Measurements from ENCODE around the gene ZSCAN21. TPM values are rescaled to one million over a fixed set of nuclear protein-coding genes. Genes with fewer than 3 reads are reported as not detected.

ZSCAN21 gene
- total RNA-seq, 2 donors from 2014 or later, result 9.2 to 10.7 TPM

Small RNAs within 50 kb of the gene (microRNA-seq; reads per million reads assigned to microRNA genes)
- 655 to 687 reads per million in 2 donors for gene MIR106B (ENCODE audit: borderline microRNAs expressed in 2 of 2)
- 351 to 540 reads per million in 2 donors for gene MIR25 (ENCODE audit: borderline microRNAs expressed in 2 of 2)
- 2,097 to 2,214 reads per million in 2 donors for gene MIR93 (ENCODE audit: borderline microRNAs expressed in 2 of 2)

Other genes with a start within 250 kb of the ZSCAN21 start
- under 1 TPM in 1 of 2 donors, not detected in 1; 0.14 TPM for gene CYP3A43, start 221.8 kb upstream of the ZSCAN21 start, total RNA-seq
- gene OR2AE1, start 172.7 kb upstream of the ZSCAN21 start, total RNA-seq, result under 1 TPM in 1 of 2 donors, not detected in 1; 0.51 TPM
- gene TRIM4, start 130.2 kb upstream of the ZSCAN21 start, total RNA-seq, result 10 to 100 TPM; 14.7 to 22.9 TPM
- gene GJC3, start 120.2 kb upstream of the ZSCAN21 start, total RNA-seq, result not detected
- 1 to 10 TPM in 1 of 2 donors, under 1 TPM in 1; 0.33 to 1.2 TPM for gene AZGP1, start 73.7 kb upstream of the ZSCAN21 start, total RNA-seq
- 10 to 100 TPM; 47.4 to 53.1 TPM for gene ZKSCAN1, start 34.2 kb upstream of the ZSCAN21 start, total RNA-seq
- 10 to 100 TPM; 17.0 to 18.0 TPM for gene ZNF3, start 31.9 kb downstream of the ZSCAN21 start, total RNA-seq
- 10 to 100 TPM; 78.4 to 80.0 TPM for gene COPS6, start 39.2 kb downstream of the ZSCAN21 start, total RNA-seq
- 10 to 100 TPM; 21.6 to 21.7 TPM for gene MCM7, start 51.6 kb downstream of the ZSCAN21 start, total RNA-seq
- 10 to 100 TPM; 11.6 to 15.5 TPM for gene AP4M1, start 51.9 kb downstream of the ZSCAN21 start, total RNA-seq
- 10 to 100 TPM; 34.3 to 35.4 TPM for gene TAF6, start 69.6 kb downstream of the ZSCAN21 start, total RNA-seq
- gene CNPY4, start 69.9 kb downstream of the ZSCAN21 start, total RNA-seq, result 10 to 100 TPM in 1 of 2 donors, 1 to 10 TPM in 1; 9.6 to 18.3 TPM
- gene MBLAC1, start 77.2 kb downstream of the ZSCAN21 start, total RNA-seq, result 1 to 10 TPM; 1.6 to 1.7 TPM
- gene LAMTOR4, start 99.1 kb downstream of the ZSCAN21 start, total RNA-seq, result 10 to 100 TPM; 72.6 to 91.6 TPM
- gene TRAPPC14, start 108.9 kb downstream of the ZSCAN21 start, total RNA-seq, result 10 to 100 TPM; 11.2 to 13.3 TPM
- 10 to 100 TPM in 1 of 2 donors, 1 to 10 TPM in 1; 6.2 to 11.2 TPM for gene GAL3ST4, start 118.8 kb downstream of the ZSCAN21 start, total RNA-seq
- 1 to 10 TPM in 1 of 2 donors, under 1 TPM in 1; 0.81 to 1.2 TPM for gene GPC2, start 127.6 kb downstream of the ZSCAN21 start, total RNA-seq
- 1 to 10 TPM in 1 of 2 donors, under 1 TPM in 1; 0.52 to 1.2 TPM for gene STAG3, start 128.1 kb downstream of the ZSCAN21 start, total RNA-seq
- gene PVRIG, start 170.2 kb downstream of the ZSCAN21 start, total RNA-seq, result under 1 TPM; 0.42 to 0.67 TPM